Sigmoid colon (tissue), 7 donors: ENCODE data around the gene PLCL1. TPM values are rescaled to one million over a fixed set of nuclear protein-coding genes. Genes with fewer than 3 reads are reported as not detected.

ENCODE experiments used
- DNase-seq: peaks from one replicate; pipeline ENCODE4 v3.0.0-alpha.2; 2019
- H3K27ac ChIP-seq, 4 donors: fragments of 200-600 bp; sonication (generic); one replicate each; pipeline ENCODE4 v1.5.1; 2016 to 2019; ENCODE audit warnings: mild to moderate bottlenecking in 1 of 4
- H3K27me3 ChIP-seq, 3 donors: fragments of 200-600 bp; sonication (generic); one replicate each; pipeline ENCODE4 v1.5.1; 2019; ENCODE audit warnings: mild to moderate bottlenecking in 1 of 3
- H3K36me3 ChIP-seq, 4 donors: fragments of 200-600 bp; sonication (generic); one replicate each; pipeline ENCODE4 v1.5.1; 2016 to 2019
- H3K4me1 ChIP-seq, 4 donors: fragments of 200-600 bp; sonication (generic); one replicate each; pipeline ENCODE4 v1.5.1; 2017 to 2019
- H3K4me3 ChIP-seq, 4 donors: fragments of 200-600 bp; sonication (generic); one replicate each; pipeline ENCODE4 v1.5.1; 2017 to 2019; ENCODE audit warnings: mild to moderate bottlenecking in 2 of 4, moderate library complexity in 1 of 4
- H3K9me3 ChIP-seq, 4 donors: fragments of 200-600 bp in 3 of 4; sonication (generic) in 3 of 4; one replicate each; pipeline versions ENCODE4 v1.5.1 to v1.6.1; 2013 to 2019
- CTCF ChIP-seq, 4 experiments: fragments of 450-650 bp in 3 of 4; fragments of 200-600 bp in 1 of 4; IDR thresholded peaks; one replicate each; pipeline ENCODE4 v1.5.1; 2016 to 2019; ENCODE audit warnings: antibody characterized with exemption in 4 of 4, mild to moderate bottlenecking in 3 of 4, moderate library complexity in 2 of 4
- EP300 ChIP-seq, 4 donors: sonication (generic); formaldehyde crosslinking; IDR thresholded peaks; one replicate each; pipeline ENCODE4 v1.6.1; 2017; ENCODE audit warnings: antibody characterized with exemption in 4 of 4
- POLR2A ChIP-seq, 2 donors: fragments of 450-650 bp; IDR thresholded peaks; one replicate each; pipeline ENCODE4 v1.6.1; 2016; ENCODE audit warnings: antibody characterized with exemption in 2 of 2, mild to moderate bottlenecking in 2 of 2, moderate library complexity in 2 of 2
- POLR2AphosphoS5 ChIP-seq, 4 donors: sonication (generic); formaldehyde crosslinking; IDR thresholded peaks; one replicate each; pipeline ENCODE4 v1.6.1; 2017; ENCODE audit warnings: antibody characterized with exemption in 4 of 4
- WGBS, 2 donors: extraction: QIAGEN DNeasy Blood & Tissue Kit; methylation state at CpG; one replicate each; pipeline ENCODE4 v1.1.7; 2013; 5-methylcytosine and 5-hydroxymethylcytosine counted together
- intact Hi-C: fragments of 100-400 bp; cut with DNase I; formaldehyde crosslinking; loops from one replicate; pipeline ENCODE4 v1.15.1; 2023
- polyA plus RNA-seq, 3 donors: library from polyadenylated mRNA; stranded (reverse); fragments of 200-250 nt; gene quantifications; one replicate each; pipeline ENCODE4 v1.2.3, GENCODE V29; 2013
- total RNA-seq, 4 donors: library from RNA; depleted of rRNA; stranded (reverse); fragments of >200 nt; gene quantifications; one replicate each; pipeline ENCODE4 v1.1.0, GENCODE V29; 2016
- donor health status: healthy with polysubstance abuse.
- donor health status: Bipolar disorder and iron deficiency.
- donor health status: healthy.

The PLCL1 gene
- total and polyA plus RNA-seq, 7 donors: 0.69 to 20.0 (median 13.6) TPM

- H3K27me3 ChIP-seq: no peaks in the 10 kb centered on the region
- peak; percentile 80 for DNase-seq
- intact Hi-C loops: loop anchor here (2.0 to 10.0 kb wide), 4 partner anchors 98 to 1660 kb away; no protein-coding TSS in a partner anchor
- H3K4me3 ChIP-seq: peak overlapping the region; percentile 51 to 95 (median 68)
- H3K27ac ChIP-seq: peak overlapping the region; percentile 77 to 86 (median 84)
- TF ChIP-seq POLR2AphosphoS5 (IDR thresholded peaks at IDR 0.05) (peak in 1 of 4 donors; percentile 53), EP300 (IDR thresholded peaks at IDR 0.05) (no peak)
- no peaks in the 10 kb centered on the region for H3K36me3 ChIP-seq
- H3K4me1 ChIP-seq: peaks cover 0 to 50% (median 32%) of the 10 kb centered on the region in 4 donors
- no peaks in the 10 kb centered on the region for H3K9me3 ChIP-seq
- 1% methylated on average over 92 of the region's 92 CpGs for WGBS, 2 donors
These were observed 643 bp downstream of the PLCL1 start for GRCh38 chr2:197804758-197805714.

GRCh38 chr2:197805715-197806633, 1.6 kb downstream of the PLCL1 start:
- peak overlapping the region; percentile 77 to 86 (median 84) for H3K27ac ChIP-seq
- intact Hi-C loops: loop anchor here (2.0 to 10.0 kb wide), 4 partner anchors 99 to 1659 kb away; no protein-coding TSS in a partner anchor
- no peak for DNase-seq
- peak overlapping the region; percentile 51 to 95 (median 68) for H3K4me3 ChIP-seq
- H3K9me3 ChIP-seq: no peaks in the 10 kb centered on the region
- H3K36me3 ChIP-seq: no peaks in the 10 kb centered on the region
- WGBS, 2 donors: 48% methylated on average over 11 of the region's 11 CpGs
- peaks cover 0 to 50% (median 32%) of the 10 kb centered on the region in 4 donors for H3K4me1 ChIP-seq
- no peaks in the 10 kb centered on the region for H3K27me3 ChIP-seq
- TF ChIP-seq POLR2A (IDR thresholded peaks at IDR 0.05): no peak
- TF ChIP-seq EP300 (IDR thresholded peaks at IDR 0.05): no peak
- no peak for TF ChIP-seq CTCF (IDR thresholded peaks at IDR 0.05)

GRCh38 chr2:197809064-197809463, 4.7 kb downstream of the PLCL1 start:
- H3K4me3 ChIP-seq: no peak overlapping the region
- intact Hi-C loops: loop anchor here (10.0 kb wide), 2 partner anchors 246 to 1656 kb away; no protein-coding TSS in a partner anchor
- WGBS, 2 donors: 87 to 92% methylated on average over 5 of the region's 5 CpGs
- peak overlapping the region in 2 of 4 donors; percentile 44 to 52 for H3K27ac ChIP-seq
- H3K36me3 ChIP-seq: no peaks in the 10 kb centered on the region
- DNase-seq: no peak
- no peaks in the 10 kb centered on the region for H3K9me3 ChIP-seq
- TF ChIP-seq POLR2A (IDR thresholded peaks at IDR 0.05): no peak
- no peak for TF ChIP-seq CTCF (IDR thresholded peaks at IDR 0.05)
- TF ChIP-seq POLR2AphosphoS5 (IDR thresholded peaks at IDR 0.05): no peak
- TF ChIP-seq EP300 (IDR thresholded peaks at IDR 0.05): no peak
- H3K27me3 ChIP-seq: no peaks in the 10 kb centered on the region
- peaks cover 0 to 39% (median 25%) of the 10 kb centered on the region in 4 donors for H3K4me1 ChIP-seq

- no peak overlapping the region for H3K27ac ChIP-seq
- intact Hi-C loops: no loop called here
- no peaks in the 10 kb centered on the region for H3K9me3 ChIP-seq
- no peaks in the 10 kb centered on the region for H3K27me3 ChIP-seq
- DNase-seq: no peak
- peaks cover 0 to 38% (median 24%) of the 10 kb centered on the region in 4 donors for H3K4me1 ChIP-seq
- 93 to 97% methylated on average over 3 of the region's 3 CpGs for WGBS, 2 donors
- H3K36me3 ChIP-seq: no peaks in the 10 kb centered on the region
- TF ChIP-seq EP300 (IDR thresholded peaks at IDR 0.05): no peak
- H3K4me3 ChIP-seq: no peak overlapping the region
These were observed 5.6 kb downstream of the PLCL1 start for GRCh38 chr2:197810016-197810415.

GRCh38 chr2:197810491-197810890, 6.1 kb downstream of the PLCL1 start:
- Histone ChIP-seq H3K9me3 (no peaks in the 10 kb centered on the region), H3K4me1 (peaks cover 0 to 38% (median 24%) of the 10 kb centered on the region in 4 donors), H3K27me3 (no peaks in the 10 kb centered on the region), H3K36me3 (no peaks in the 10 kb centered on the region), H3K27ac (no peak overlapping the region), H3K4me3 (no peak overlapping the region)
- intact Hi-C loops: no loop called here
- TF ChIP-seq POLR2AphosphoS5 (IDR thresholded peaks at IDR 0.05): no peak
- TF ChIP-seq EP300 (IDR thresholded peaks at IDR 0.05): no peak
- no peak for TF ChIP-seq POLR2A (IDR thresholded peaks at IDR 0.05)
- no peak for TF ChIP-seq CTCF (IDR thresholded peaks at IDR 0.05)
- WGBS, 2 donors: 58 to 79% methylated on average over 3 of the region's 3 CpGs
- no peak for DNase-seq
